ENCODE results near the gene SHROOM4.

SHROOM4 gene

GRCh38 chrX:50707405-50707804, 106.6 kb downstream of the SHROOM4 start:
- DNase-seq: no peak

GRCh38 chrX:50705042-50705441, 109.0 kb downstream of the SHROOM4 start:
- DNase-seq: no peak

GRCh38 chrX:50704360-50704759, 109.6 kb downstream of the SHROOM4 start:
- DNase-seq: no peak

- DNase-seq: no peak
Observed at GRCh38 chrX:50700921-50701320, 113.1 kb downstream of the SHROOM4 start.

- no peak for DNase-seq
Observed at GRCh38 chrX:50698944-50699343, 115.0 kb downstream of the SHROOM4 start.

GRCh38 chrX:50697691-50698090, 116.3 kb downstream of the SHROOM4 start:
- no peak for DNase-seq

GRCh38 chrX:50691820-50692219, 122.2 kb downstream of the SHROOM4 start:
- no peak for DNase-seq

- DNase-seq: no peak
Observed at GRCh38 chrX:50684871-50685270, 129.1 kb downstream of the SHROOM4 start.

- no peak for DNase-seq
Observed at GRCh38 chrX:50680990-50681389, 133.0 kb downstream of the SHROOM4 start.

GRCh38 chrX:50677789-50678188, 136.2 kb downstream of the SHROOM4 start:
- no peak for DNase-seq

GRCh38 chrX:50671661-50672060, 142.3 kb downstream of the SHROOM4 start:
- no peak for DNase-seq

- no peak for DNase-seq
Observed at GRCh38 chrX:50668860-50669259, 145.1 kb downstream of the SHROOM4 start.

- no peak for DNase-seq
Observed at GRCh38 chrX:50648156-50648555, 165.8 kb downstream of the SHROOM4 start.

- no peak for DNase-seq
Observed at GRCh38 chrX:50644496-50644895, 169.5 kb downstream of the SHROOM4 start.

- DNase-seq: no peak
Observed at GRCh38 chrX:50643525-50644137, 170.4 kb downstream of the SHROOM4 start.

- no peak for DNase-seq
Observed at GRCh38 chrX:50638123-50638522, 175.9 kb downstream of the SHROOM4 start.

- DNase-seq: no peak
Observed at GRCh38 chrX:50635817-50636365, 178.1 kb downstream of the SHROOM4 start.

- DNase-seq: no peak
Observed at GRCh38 chrX:50635162-50635561, 178.8 kb downstream of the SHROOM4 start.

GRCh38 chrX:50629774-50630173, 184.2 kb downstream of the SHROOM4 start:
- no peak for DNase-seq

- no peak for DNase-seq
Observed at GRCh38 chrX:50627696-50628095, 186.3 kb downstream of the SHROOM4 start.

- DNase-seq: no peak
Observed at GRCh38 chrX:50626432-50626831, 187.6 kb downstream of the SHROOM4 start.

- DNase-seq: no peak
Observed at GRCh38 chrX:50622751-50623150, 191.2 kb downstream of the SHROOM4 start.

GRCh38 chrX:50618788-50619558, 195.0 kb downstream of the SHROOM4 start:
- no peak for DNase-seq

- DNase-seq: no peak
Observed at GRCh38 chrX:50617183-50617582, 196.8 kb downstream of the SHROOM4 start.

Measured in NCI-H187 (cell line).